ENCODE measurements around the gene FAM217A.

The FAM217A gene

GRCh38 chr6:4066029-4066755 is 12.7 kb downstream of the FAM217A start:
- Histone ChIP-seq H3K27me3 (replicated peaks; ENCODE audit: control insufficient read depth, insufficient read depth, low read length) (no peaks in the 10 kb centered on the region), H3K4me3 (replicated peaks; ENCODE audit: low read depth, low read length) (no peak overlapping the region), H3K36me3 (ENCODE audit: control insufficient read depth, insufficient read depth, low read length) (peaks cover 3% of the 10 kb centered on the region; the same call in 1 of the 2 replicates)
- no peak for TF ChIP-seq CTCF (IDR thresholded peaks at IDR 0.05; ENCODE audit: insufficient read depth, low read length, poor library complexity, severe bottlenecking)
- DNase-seq (ENCODE audit: extremely low read depth, insufficient read length): no peak

DNA sequence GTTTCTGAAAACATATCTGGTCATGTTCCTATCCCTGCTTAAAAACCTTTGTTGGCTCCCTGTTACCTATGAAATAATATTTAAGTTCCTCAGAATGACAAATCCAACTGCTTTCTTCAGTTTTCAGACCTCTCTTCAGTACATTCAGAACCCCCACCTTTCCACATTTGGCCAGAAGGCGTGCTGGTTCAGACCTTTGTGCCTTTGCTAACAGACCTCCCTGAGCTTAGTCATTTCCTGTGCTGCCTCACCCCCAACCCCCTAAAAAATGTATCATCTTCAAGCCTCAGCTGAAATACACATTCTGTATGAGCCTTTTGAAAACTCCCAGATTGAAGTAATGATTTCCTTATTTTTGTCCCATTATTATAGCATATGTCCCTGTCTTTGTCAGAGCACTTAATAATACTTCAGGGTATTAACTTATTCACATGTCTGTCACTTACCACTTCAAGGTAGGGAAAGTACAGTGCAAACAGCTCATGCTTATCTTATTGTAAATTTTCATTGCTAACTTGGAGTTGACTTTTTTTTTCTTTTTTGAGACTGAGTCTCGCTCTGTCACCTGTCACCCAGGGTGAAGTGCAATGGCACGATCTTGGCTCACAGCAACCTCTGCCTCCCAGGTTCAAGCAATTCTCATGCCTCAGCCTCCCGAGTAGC is 19.7 kb downstream of the FAM217A start:
- DNase-seq (ENCODE audit: extremely low read depth, insufficient read length): no peak
- TF ChIP-seq CTCF (IDR thresholded peaks at IDR 0.05; ENCODE audit: insufficient read depth, low read length, poor library complexity, severe bottlenecking): no peak
- H3K4me3 ChIP-seq (replicated peaks; ENCODE audit: low read depth, low read length): no peak overlapping the region
- no peaks in the 10 kb centered on the region for H3K27me3 ChIP-seq (replicated peaks; ENCODE audit: control insufficient read depth, insufficient read depth, low read length)
- H3K36me3 ChIP-seq (ENCODE audit: control insufficient read depth, insufficient read depth, low read length): peaks cover 15% of the 10 kb centered on the region

DNA sequence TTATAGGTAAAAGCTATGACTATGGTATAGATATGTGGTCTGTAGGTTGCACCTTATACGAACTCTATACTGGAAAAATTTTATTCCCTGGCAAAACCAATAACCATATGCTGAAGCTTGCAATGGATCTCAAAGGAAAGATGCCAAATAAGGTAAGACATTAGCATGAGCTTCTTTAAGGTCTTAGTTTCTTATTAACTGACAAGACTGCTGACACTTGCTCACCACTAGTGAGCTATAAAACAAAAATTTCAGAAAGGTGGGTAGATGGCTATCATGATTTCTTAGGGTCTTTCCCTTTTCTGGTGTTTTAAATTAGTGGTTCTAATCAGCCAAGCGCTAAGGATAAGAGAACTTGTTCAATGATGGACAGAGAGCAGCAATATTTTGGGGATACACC is 21.9 kb downstream of the FAM217A start:
- Histone ChIP-seq H3K36me3 (ENCODE audit: control insufficient read depth, insufficient read depth, low read length) (peaks cover 15% of the 10 kb centered on the region), H3K27me3 (replicated peaks; ENCODE audit: control insufficient read depth, insufficient read depth, low read length) (no peaks in the 10 kb centered on the region), H3K4me3 (replicated peaks; ENCODE audit: low read depth, low read length) (no peak overlapping the region)
- DNase-seq (ENCODE audit: extremely low read depth, insufficient read length): no peak
- TF ChIP-seq CTCF (IDR thresholded peaks at IDR 0.05; ENCODE audit: insufficient read depth, low read length, poor library complexity, severe bottlenecking): no peak

GRCh38 chr6:4055420-4056041 is 23.4 kb downstream of the FAM217A start:
- H3K36me3 ChIP-seq (ENCODE audit: control insufficient read depth, insufficient read depth, low read length): peaks cover 10% of the 10 kb centered on the region
- DNase-seq (ENCODE audit: extremely low read depth, insufficient read length): no peak
- H3K4me3 ChIP-seq (replicated peaks; ENCODE audit: low read depth, low read length): no peak overlapping the region
- TF ChIP-seq CTCF (IDR thresholded peaks at IDR 0.05; ENCODE audit: insufficient read depth, low read length, poor library complexity, severe bottlenecking): no peak
- no peaks in the 10 kb centered on the region for H3K27me3 ChIP-seq (replicated peaks; ENCODE audit: control insufficient read depth, insufficient read depth, low read length)

DNA sequence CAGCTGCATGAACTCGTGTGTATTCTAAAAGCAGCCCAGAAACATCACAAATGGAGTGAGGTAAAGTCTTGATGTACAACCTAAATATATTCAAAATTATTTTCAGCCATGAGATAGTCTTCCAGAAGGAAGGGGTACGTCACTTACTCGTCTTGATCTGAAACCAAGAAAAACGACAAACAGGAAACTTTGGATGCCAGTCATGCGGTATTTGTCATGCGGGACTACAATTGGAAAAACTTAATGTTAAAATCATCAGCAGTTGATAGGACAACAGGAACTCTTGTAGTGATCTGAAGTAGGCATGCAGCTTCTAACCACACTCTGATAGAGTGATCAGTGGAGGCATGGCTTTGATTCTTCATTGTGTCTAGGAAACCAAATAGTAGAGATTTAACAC is 29.7 kb downstream of the FAM217A start:
- no peak for TF ChIP-seq CTCF (IDR thresholded peaks at IDR 0.05; ENCODE audit: insufficient read depth, low read length, poor library complexity, severe bottlenecking)

More for the DNA sequence above, 29.7 kb downstream of the FAM217A start:
- H3K27me3 ChIP-seq (replicated peaks; ENCODE audit: control insufficient read depth, insufficient read depth, low read length): no peaks in the 10 kb centered on the region
- peaks cover 9% of the 10 kb centered on the region for H3K36me3 ChIP-seq (ENCODE audit: control insufficient read depth, insufficient read depth, low read length)
- H3K4me3 ChIP-seq (replicated peaks; ENCODE audit: low read depth, low read length): no peak overlapping the region
- DNase-seq (ENCODE audit: extremely low read depth, insufficient read length): no peak
